SU-DHL-6 (cell line): Measurements from ENCODE around the gene TMEM117.

Source experiments
- H2AFZ ChIP-seq: fragments of 200-600 bp; sonication (generic); 2 replicates; pipeline ENCODE4 v1.6.1; 2014; ENCODE audit warnings: low read depth, mild to moderate bottlenecking, moderate library complexity, mixed read lengths, antibody characterized with exemption, low read length; ENCODE audit not compliant: severe bottlenecking
- H3F3A ChIP-seq: fragments of 200-600 bp; shearing (Covaris generic); 2 replicates; pipeline ENCODE4 v1.6.0; 2016; ENCODE audit warnings: antibody characterized with exemption, mild to moderate bottlenecking; ENCODE audit not compliant: insufficient read depth
- H3K27ac ChIP-seq: fragments of 200-600 bp; sonication (generic); 2 replicates; pipeline ENCODE4 v1.5.1; 2016; ENCODE audit warnings: low read depth, mild to moderate bottlenecking, low read length, moderate library complexity, mixed read lengths
- H3K27me3 ChIP-seq: fragments of 200-600 bp; sonication (generic), shearing (Covaris generic); 2 replicates; pipeline ENCODE4 v1.6.0; 2014; ENCODE audit warnings: mild to moderate bottlenecking, low read length
- H3K36me3 ChIP-seq: fragments of 200-600 bp; sonication (generic); 2 replicates; pipeline ENCODE4 v1.6.1; 2014; ENCODE audit warnings: mild to moderate bottlenecking, low read length, mixed read lengths
- H3K4me2 ChIP-seq: fragments of 300-600, 200-600 bp; shearing (Covaris generic), sonication (generic); 2 replicates; pipeline ENCODE4 v1.6.0; 2014; ENCODE audit warnings: low read length, low read depth, mild to moderate bottlenecking; ENCODE audit not compliant: poor library complexity, severe bottlenecking
- H3K4me3 ChIP-seq: fragments of 200-600 bp; sonication (generic); 2 replicates; pipeline ENCODE4 v1.5.1; 2014; ENCODE audit warnings: antibody characterized with exemption, low read length, mild to moderate bottlenecking, mixed read lengths; ENCODE audit not compliant: insufficient read depth, poor library complexity, severe bottlenecking
- H3K79me2 ChIP-seq: fragments of 200-600 bp; sonication (generic); 2 replicates; pipeline ENCODE4 v1.6.1; 2014; ENCODE audit warnings: mild to moderate bottlenecking, low read length, moderate library complexity; ENCODE audit not compliant: insufficient read depth
- H3K9ac ChIP-seq: fragments of 200-600 bp; sonication (generic); 2 replicates; pipeline ENCODE4 v1.7.0; 2014; ENCODE audit warnings: mild to moderate bottlenecking, low read length
- H3K9me2 ChIP-seq: fragments of 200-600 bp; sonication (generic); replicated peaks from 2 replicates; pipeline ENCODE4 v1.6.1; 2014; ENCODE audit warnings: low read length; ENCODE audit not compliant: insufficient read depth
- H3K9me3 ChIP-seq: fragments of 200-600 bp; sonication (generic); 2 replicates; pipeline ENCODE4 v1.6.1; 2014; ENCODE audit warnings: low read length, mixed read lengths; ENCODE audit not compliant: insufficient read depth
- H4K20me1 ChIP-seq: fragments of 200-600 bp; sonication (generic); 2 replicates; pipeline ENCODE4 v1.6.1; 2014; ENCODE audit warnings: low read depth, mild to moderate bottlenecking, antibody characterized with exemption, low read length, moderate library complexity, mixed read lengths
- EZH2phosphoT487 ChIP-seq: fragments of 200-600 bp; sonication (generic), shearing (Covaris generic); conservative IDR thresholded peaks from 2 replicates; pipeline ENCODE4 v1.6.1; 2018; ENCODE audit warnings: mild to moderate bottlenecking, antibody characterized with exemption, low read length, moderate library complexity, mixed read lengths
- TF ChIP-seq, protein P1 (sequence below): fragments of 200-600 bp; sonication (generic); IDR thresholded peaks from one replicate; pipeline ENCODE4 v1.5.1; 2017; ENCODE audit warnings: antibody characterized with exemption, mild to moderate bottlenecking, low read length, moderate library complexity; ENCODE audit not compliant: insufficient read depth, poor library complexity, severe bottlenecking

Gene TMEM117

DNA sequence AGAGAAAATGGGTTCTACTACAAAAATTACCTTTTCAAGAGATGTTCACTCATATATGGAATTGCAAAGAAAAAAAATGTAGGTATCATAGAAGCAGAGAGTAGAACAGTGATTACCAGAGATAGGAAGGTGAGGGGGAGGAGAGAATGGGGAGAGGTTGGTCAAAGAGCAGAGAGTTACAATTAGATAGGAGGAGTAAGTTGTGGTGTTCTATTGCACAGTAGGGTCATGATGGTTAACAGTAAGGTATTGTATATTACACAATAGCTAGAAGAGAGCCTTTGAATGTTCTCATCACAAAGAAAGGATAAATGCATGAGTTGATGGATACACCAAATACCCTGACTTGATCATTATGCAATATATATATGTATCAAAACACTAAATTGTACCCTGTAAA is 145.8 kb downstream of the TMEM117 start:
- Histone ChIP-seq H3K9ac (no peak overlapping the region), H3K9me3 (no peaks in the 10 kb centered on the region), H4K20me1 (no peaks in the 10 kb centered on the region), H3K4me2 (no peak overlapping the region), H3K36me3 (no peaks in the 10 kb centered on the region), H2AFZ (no peak overlapping the region), H3K27ac (no peak overlapping the region), H3K79me2 (no peaks in the 10 kb centered on the region), H3K27me3 (no peaks in the 10 kb centered on the region), H3K9me2 (no peaks in the 10 kb centered on the region), H3K4me3 (no peak overlapping the region), H3F3A (no peaks in the 10 kb centered on the region)
- TF ChIP-seq EZH2phosphoT487, result no peak

DNA sequence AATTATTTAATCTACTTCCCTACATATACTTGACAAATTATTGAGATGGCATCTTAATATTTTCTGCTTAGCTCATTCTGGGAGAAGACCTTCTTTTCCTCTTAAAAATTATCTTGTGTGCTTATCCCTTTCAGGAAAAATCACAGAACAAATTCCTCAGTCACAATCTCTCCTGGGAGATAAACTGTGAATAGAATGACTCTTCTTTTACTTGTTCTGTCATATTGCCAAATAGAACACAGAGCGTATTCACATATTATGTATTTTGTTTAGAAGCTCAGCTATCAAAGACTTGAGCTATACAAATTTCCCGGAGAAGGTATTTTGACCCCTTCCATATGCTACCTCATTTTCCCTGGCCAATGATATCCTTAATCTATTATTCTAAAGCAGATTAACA is 146.7 kb downstream of the TMEM117 start:
- Histone ChIP-seq H3K27me3 (no peaks in the 10 kb centered on the region), H3K36me3 (no peaks in the 10 kb centered on the region), H3K4me3 (no peak overlapping the region), H3K9ac (no peak overlapping the region), H3K27ac (no peak overlapping the region), H4K20me1 (no peaks in the 10 kb centered on the region), H3K4me2 (no peak overlapping the region), H3K9me3 (no peaks in the 10 kb centered on the region), H2AFZ (no peak overlapping the region), H3K9me2 (no peaks in the 10 kb centered on the region), H3K79me2 (no peaks in the 10 kb centered on the region), H3F3A (no peaks in the 10 kb centered on the region)
- TF ChIP-seq, protein P1, sequence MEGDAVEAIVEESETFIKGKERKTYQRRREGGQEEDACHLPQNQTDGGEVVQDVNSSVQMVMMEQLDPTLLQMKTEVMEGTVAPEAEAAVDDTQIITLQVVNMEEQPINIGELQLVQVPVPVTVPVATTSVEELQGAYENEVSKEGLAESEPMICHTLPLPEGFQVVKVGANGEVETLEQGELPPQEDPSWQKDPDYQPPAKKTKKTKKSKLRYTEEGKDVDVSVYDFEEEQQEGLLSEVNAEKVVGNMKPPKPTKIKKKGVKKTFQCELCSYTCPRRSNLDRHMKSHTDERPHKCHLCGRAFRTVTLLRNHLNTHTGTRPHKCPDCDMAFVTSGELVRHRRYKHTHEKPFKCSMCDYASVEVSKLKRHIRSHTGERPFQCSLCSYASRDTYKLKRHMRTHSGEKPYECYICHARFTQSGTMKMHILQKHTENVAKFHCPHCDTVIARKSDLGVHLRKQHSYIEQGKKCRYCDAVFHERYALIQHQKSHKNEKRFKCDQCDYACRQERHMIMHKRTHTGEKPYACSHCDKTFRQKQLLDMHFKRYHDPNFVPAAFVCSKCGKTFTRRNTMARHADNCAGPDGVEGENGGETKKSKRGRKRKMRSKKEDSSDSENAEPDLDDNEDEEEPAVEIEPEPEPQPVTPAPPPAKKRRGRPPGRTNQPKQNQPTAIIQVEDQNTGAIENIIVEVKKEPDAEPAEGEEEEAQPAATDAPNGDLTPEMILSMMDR, result no peak
- TF ChIP-seq EZH2phosphoT487, result no peak

DNA sequence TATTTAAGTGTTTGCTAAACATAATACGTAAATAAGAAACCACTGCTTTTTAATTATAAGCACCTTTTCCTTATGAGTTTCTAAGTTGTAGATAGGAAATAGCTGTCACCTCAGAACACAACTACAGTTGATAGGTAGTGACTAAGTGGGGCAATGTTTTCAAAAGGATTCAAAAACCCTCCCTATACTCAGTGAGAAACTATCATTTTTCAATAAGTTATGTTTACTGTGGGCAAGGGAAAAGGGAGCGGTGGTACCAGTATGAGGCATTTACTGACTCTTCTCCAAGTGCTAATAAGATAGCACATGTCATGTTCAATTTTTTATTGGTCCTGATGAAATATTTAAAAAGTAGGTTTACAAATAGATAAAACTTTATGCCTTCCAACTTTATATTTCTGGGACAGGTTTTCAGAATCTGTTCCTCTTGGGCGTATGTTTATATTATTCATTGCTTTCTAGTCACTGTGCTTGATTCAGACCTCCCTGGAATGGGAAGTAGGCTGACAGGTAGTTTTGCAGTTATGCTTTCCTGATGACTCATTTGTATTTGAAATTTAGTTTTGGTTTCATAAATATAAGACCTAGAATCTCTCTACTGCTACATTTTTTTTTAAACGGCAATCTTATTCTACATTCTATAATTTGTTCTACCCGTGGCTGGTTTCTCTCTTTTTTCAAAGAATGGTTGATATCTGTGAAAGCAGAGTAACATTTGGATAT is 153.1 kb downstream of the TMEM117 start:
- H3F3A ChIP-seq, result no peaks in the 10 kb centered on the region
- no peaks in the 10 kb centered on the region for H3K9me3 ChIP-seq
- H3K27me3 ChIP-seq, result no peaks in the 10 kb centered on the region
- no peak overlapping the region for H3K4me2 ChIP-seq
- no peaks in the 10 kb centered on the region for H3K79me2 ChIP-seq
- no peaks in the 10 kb centered on the region for H3K9me2 ChIP-seq
- no peak overlapping the region for H3K9ac ChIP-seq
- TF ChIP-seq, protein P1, result no peak
- no peak for TF ChIP-seq EZH2phosphoT487
- no peak overlapping the region for H2AFZ ChIP-seq
- H3K4me3 ChIP-seq, result no peak overlapping the region
- no peaks in the 10 kb centered on the region for H3K36me3 ChIP-seq
- no peak overlapping the region for H3K27ac ChIP-seq
- no peaks in the 10 kb centered on the region for H4K20me1 ChIP-seq

DNA sequence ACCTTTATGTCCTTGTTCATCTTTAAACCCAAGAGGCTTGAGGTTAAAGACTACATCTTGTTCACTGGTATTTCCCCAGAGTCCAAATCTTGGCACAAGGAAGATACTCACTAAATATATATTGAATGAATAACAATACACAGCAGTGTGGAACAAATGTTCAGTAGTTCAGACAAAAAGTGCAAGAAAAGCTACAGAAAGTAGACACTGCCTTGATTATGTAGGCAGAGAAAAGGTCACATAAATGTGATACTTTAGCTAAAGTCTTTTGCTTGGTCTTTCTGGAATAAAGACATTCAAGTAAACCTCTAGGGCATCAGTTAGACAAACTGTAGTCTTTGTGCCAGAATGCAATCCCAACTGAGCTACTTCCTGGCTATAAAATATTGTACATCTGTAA is 157.0 kb downstream of the TMEM117 start:
- Histone ChIP-seq H3K27ac (no peak overlapping the region), H3K9ac (no peak overlapping the region)

More for the DNA sequence above, 157.0 kb downstream of the TMEM117 start:
- Histone ChIP-seq H3F3A (no peaks in the 10 kb centered on the region), H2AFZ (no peak overlapping the region), H3K27me3 (no peaks in the 10 kb centered on the region), H3K79me2 (no peaks in the 10 kb centered on the region), H3K9me3 (no peaks in the 10 kb centered on the region), H3K36me3 (no peaks in the 10 kb centered on the region), H4K20me1 (no peaks in the 10 kb centered on the region), H3K9me2 (no peaks in the 10 kb centered on the region), H3K4me3 (no peak overlapping the region), H3K4me2 (no peak overlapping the region)
- no peak for TF ChIP-seq EZH2phosphoT487
- TF ChIP-seq, protein P1, result no peak
